PFSK-1 (cell line): ENCODE data around the gene PRMT7.

Experiments
- POLR2AphosphoS5 ChIP-seq: IDR thresholded peaks from 2 replicates; pipeline ENCODE4 v1.6.1; 2012; ENCODE audit warnings: low read depth, mild to moderate bottlenecking, control low read depth, low read length, moderate library complexity
- TF ChIP-seq, protein P1 (sequence below), 2 experiments: IDR thresholded peaks; 2 replicates each; pipeline versions ENCODE4 v1.6.1 to v1.8.0; 2011 to 2012; ENCODE audit warnings: low read depth in 2 of 2, low read length in 2 of 2, control low read depth in 1 of 2, inconsistent platforms in 1 of 2, mild to moderate bottlenecking in 1 of 2, moderate library complexity in 1 of 2; ENCODE audit not compliant: insufficient read depth in 1 of 2

- TF ChIP-seq, protein P1, sequence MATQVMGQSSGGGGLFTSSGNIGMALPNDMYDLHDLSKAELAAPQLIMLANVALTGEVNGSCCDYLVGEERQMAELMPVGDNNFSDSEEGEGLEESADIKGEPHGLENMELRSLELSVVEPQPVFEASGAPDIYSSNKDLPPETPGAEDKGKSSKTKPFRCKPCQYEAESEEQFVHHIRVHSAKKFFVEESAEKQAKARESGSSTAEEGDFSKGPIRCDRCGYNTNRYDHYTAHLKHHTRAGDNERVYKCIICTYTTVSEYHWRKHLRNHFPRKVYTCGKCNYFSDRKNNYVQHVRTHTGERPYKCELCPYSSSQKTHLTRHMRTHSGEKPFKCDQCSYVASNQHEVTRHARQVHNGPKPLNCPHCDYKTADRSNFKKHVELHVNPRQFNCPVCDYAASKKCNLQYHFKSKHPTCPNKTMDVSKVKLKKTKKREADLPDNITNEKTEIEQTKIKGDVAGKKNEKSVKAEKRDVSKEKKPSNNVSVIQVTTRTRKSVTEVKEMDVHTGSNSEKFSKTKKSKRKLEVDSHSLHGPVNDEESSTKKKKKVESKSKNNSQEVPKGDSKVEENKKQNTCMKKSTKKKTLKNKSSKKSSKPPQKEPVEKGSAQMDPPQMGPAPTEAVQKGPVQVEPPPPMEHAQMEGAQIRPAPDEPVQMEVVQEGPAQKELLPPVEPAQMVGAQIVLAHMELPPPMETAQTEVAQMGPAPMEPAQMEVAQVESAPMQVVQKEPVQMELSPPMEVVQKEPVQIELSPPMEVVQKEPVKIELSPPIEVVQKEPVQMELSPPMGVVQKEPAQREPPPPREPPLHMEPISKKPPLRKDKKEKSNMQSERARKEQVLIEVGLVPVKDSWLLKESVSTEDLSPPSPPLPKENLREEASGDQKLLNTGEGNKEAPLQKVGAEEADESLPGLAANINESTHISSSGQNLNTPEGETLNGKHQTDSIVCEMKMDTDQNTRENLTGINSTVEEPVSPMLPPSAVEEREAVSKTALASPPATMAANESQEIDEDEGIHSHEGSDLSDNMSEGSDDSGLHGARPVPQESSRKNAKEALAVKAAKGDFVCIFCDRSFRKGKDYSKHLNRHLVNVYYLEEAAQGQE (IDR thresholded peaks at IDR 0.05; ENCODE audit: insufficient read depth in 1 of 2, low read depth in 2 of 2, low read length in 2 of 2), result no peak
- no peak for TF ChIP-seq POLR2AphosphoS5
Observed at GRCh38 chr16:68389750-68390371, 79.0 kb downstream of the PRMT7 start.
